ENCODE data around the gene RASGRF1.
"Not testable (repeated sequence)": the region's sequence is repeated elsewhere in the genome, so short reads cannot be mapped to it uniquely, and the experiment has no call there.

Gene RASGRF1

GRCh38 chr15:79003301-79003700 is 87.3 kb downstream of the RASGRF1 start:
- DNase-seq, result no peak

GRCh38 chr15:79002581-79002980 is 88.0 kb downstream of the RASGRF1 start:
- no peak for DNase-seq

- no peak for DNase-seq
These were observed 90.9 kb downstream of the RASGRF1 start for GRCh38 chr15:78999636-79000035.

- DNase-seq, result no peak
These were observed 92.1 kb downstream of the RASGRF1 start for GRCh38 chr15:78998526-78998925.

- no peak for DNase-seq
These were observed 92.5 kb downstream of the RASGRF1 start for GRCh38 chr15:78997981-78998499.

GRCh38 chr15:78996894-78997275 is 93.7 kb downstream of the RASGRF1 start:
- DNase-seq, result no peak

GRCh38 chr15:78995921-78996893 is 94.4 kb downstream of the RASGRF1 start:
- DNase-seq, result no peak

GRCh38 chr15:78995161-78995560 is 95.4 kb downstream of the RASGRF1 start:
- DNase-seq, result not testable (repeated sequence)

GRCh38 chr15:78993931-78994530 is 96.5 kb downstream of the RASGRF1 start:
- DNase-seq, result no peak

GRCh38 chr15:78993257-78993930 is 97.2 kb downstream of the RASGRF1 start:
- no peak for DNase-seq

GRCh38 chr15:78992416-78993256 is 97.9 kb downstream of the RASGRF1 start:
- DNase-seq, result no peak

- no peak for DNase-seq
These were observed 98.7 kb downstream of the RASGRF1 start for GRCh38 chr15:78991879-78992278.

- DNase-seq, result no peak
These were observed 99.1 kb downstream of the RASGRF1 start for GRCh38 chr15:78991476-78991875.

GRCh38 chr15:78990278-78990677 is 100.3 kb downstream of the RASGRF1 start:
- no peak for DNase-seq

- DNase-seq, result no peak
These were observed 100.8 kb downstream of the RASGRF1 start for GRCh38 chr15:78989701-78990240.

- DNase-seq, result no peak
These were observed 102.1 kb downstream of the RASGRF1 start for GRCh38 chr15:78988361-78988911.

- DNase-seq, result no peak
These were observed 102.8 kb downstream of the RASGRF1 start for GRCh38 chr15:78987556-78988360.

GRCh38 chr15:78985859-78986475 is 104.6 kb downstream of the RASGRF1 start:
- no peak for DNase-seq

GRCh38 chr15:78984041-78984440 is 106.5 kb downstream of the RASGRF1 start:
- no peak for DNase-seq

- no peak for DNase-seq
These were observed 107.2 kb downstream of the RASGRF1 start for GRCh38 chr15:78983146-78983918.

Data from NCI-H446 (cell line).